Subcutaneous adipose tissue (tissue), 4 donors: Measurements from ENCODE around the gene LRRC26. TPM values are rescaled to one million over a fixed set of nuclear protein-coding genes. Genes with fewer than 3 reads are reported as not detected.

Experiments used
- CTCF ChIP-seq: fragments of 450-650 bp; IDR thresholded peaks from one replicate; pipeline ENCODE4 v1.5.1; 2016; ENCODE audit warnings: low read depth, mild to moderate bottlenecking, control low read depth, antibody characterized with exemption, moderate library complexity
- total RNA-seq, 4 donors: library from RNA; depleted of rRNA; stranded (reverse); fragments of >200 nt; gene quantifications; one replicate each; pipeline ENCODE4 v1.1.0, GENCODE V29; 2016

Gene LRRC26
- total RNA-seq, 4 donors from 2014 or later = not detected

- no peak for TF ChIP-seq CTCF
These were observed 31.0 kb downstream of the LRRC26 start, which contains the start of gene GRIN1 for GRCh38 chr9:137138722-137139467. Gene GRIN1 (plus strand): TSS chr9:137139154. CDS start chr9:137139487, 333 bp downstream.

GRCh38 chr9:137138058-137138721 lies 31.7 kb downstream of the LRRC26 start:
- TF ChIP-seq CTCF = no peak

GRCh38 chr9:137136881-137137607 lies 32.8 kb downstream of the LRRC26 start:
- no peak for TF ChIP-seq CTCF

DNA sequence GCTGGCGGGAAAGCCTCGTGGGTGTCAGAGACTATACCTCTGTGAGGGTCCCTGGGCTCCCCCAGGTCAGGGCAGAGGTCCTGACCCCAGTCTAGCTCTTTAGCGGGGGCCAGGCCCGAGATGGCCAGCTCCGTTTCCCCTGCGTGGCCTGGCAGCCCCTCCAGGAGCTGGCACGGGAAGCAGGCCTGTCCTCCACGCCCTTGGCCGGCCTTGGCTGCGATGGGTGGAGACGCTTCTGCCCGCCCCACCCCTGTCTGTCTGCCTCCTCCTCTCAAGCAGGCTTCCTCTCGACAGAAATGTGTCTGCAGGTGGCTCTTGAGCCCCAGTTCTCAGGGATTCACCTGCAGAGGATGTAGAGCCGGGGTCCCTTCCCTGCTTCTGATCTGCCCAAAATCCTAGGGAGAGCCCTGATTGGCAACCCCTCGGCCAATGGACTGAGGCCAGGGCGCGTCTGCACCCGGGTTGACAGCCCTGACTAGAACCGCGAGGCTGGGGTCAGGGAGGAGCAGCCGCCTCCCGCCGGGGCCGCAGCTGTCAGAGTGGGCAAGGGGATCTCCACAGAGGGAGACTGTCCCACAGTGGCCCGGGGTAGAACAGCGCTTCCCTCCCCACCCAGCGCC lies 33.5 kb downstream of the LRRC26 start:
- no peak for TF ChIP-seq CTCF

GRCh38 chr9:137134191-137134590 lies 35.7 kb downstream of the LRRC26 start:
- TF ChIP-seq CTCF = no peak

- no peak for TF ChIP-seq CTCF
These were observed 39.6 kb downstream of the LRRC26 start for GRCh38 chr9:137130176-137130755.
